ENCODE measurements around the gene MSI2. TPM values are rescaled to one million over a fixed set of nuclear protein-coding genes. Genes with fewer than 3 reads are reported as not detected.
A peak's percentile ranks its signal among the peaks of the same experiment; 100 is the strongest.

Gene MSI2
- total RNA-seq, 1 donor from 2014 or later: 21.1 TPM

GRCh38 chr17:57288773-57289121, 32.4 kb downstream of the MSI2 start:
- H3K36me3 ChIP-seq (ENCODE audit: control insufficient read depth, insufficient read depth, low read length): peaks cover 1% of the 10 kb centered on the region
- DNase-seq (ENCODE audit: low read depth) (no peak), FAIRE-seq (no peak)
- H3K4me3 ChIP-seq (ENCODE audit: low read depth, low read length): no peak overlapping the region
- no peak for TF ChIP-seq CTCF (IDR thresholded peaks at IDR 0.05; ENCODE audit: insufficient read depth, low read length, severe bottlenecking)
- no peaks in the 10 kb centered on the region for H3K27me3 ChIP-seq (ENCODE audit: control insufficient read depth, insufficient read depth, low read length)

GRCh38 chr17:57289130-57289529, 32.8 kb downstream of the MSI2 start:
- TF ChIP-seq CTCF (IDR thresholded peaks at IDR 0.05; ENCODE audit: insufficient read depth, low read length, severe bottlenecking): no peak
- Histone ChIP-seq H3K27me3 (ENCODE audit: control insufficient read depth, insufficient read depth, low read length) (no peaks in the 10 kb centered on the region), H3K4me3 (ENCODE audit: low read depth, low read length) (no peak overlapping the region), H3K36me3 (ENCODE audit: control insufficient read depth, insufficient read depth, low read length) (peaks cover 1% of the 10 kb centered on the region)
- DNase-seq (ENCODE audit: low read depth) (no peak), FAIRE-seq (no peak)

GRCh38 chr17:57289613-57290012, 33.3 kb downstream of the MSI2 start:
- Histone ChIP-seq H3K36me3 (ENCODE audit: control insufficient read depth, insufficient read depth, low read length) (peaks cover 1% of the 10 kb centered on the region), H3K27me3 (ENCODE audit: control insufficient read depth, insufficient read depth, low read length) (no peaks in the 10 kb centered on the region), H3K4me3 (ENCODE audit: low read depth, low read length) (no peak overlapping the region)
- no peak for TF ChIP-seq CTCF (IDR thresholded peaks at IDR 0.05; ENCODE audit: insufficient read depth, low read length, severe bottlenecking)
- DNase-seq (ENCODE audit: low read depth): no peak
- FAIRE-seq: peak; percentile 60

GRCh38 chr17:57290981-57291380, 34.7 kb downstream of the MSI2 start:
- no peaks in the 10 kb centered on the region for H3K27me3 ChIP-seq (ENCODE audit: control insufficient read depth, insufficient read depth, low read length)
- TF ChIP-seq CTCF (IDR thresholded peaks at IDR 0.05; ENCODE audit: insufficient read depth, low read length, severe bottlenecking): no peak
- H3K36me3 ChIP-seq (ENCODE audit: control insufficient read depth, insufficient read depth, low read length): peaks cover 1% of the 10 kb centered on the region
- no peak overlapping the region for H3K4me3 ChIP-seq (ENCODE audit: low read depth, low read length)
- DNase-seq (ENCODE audit: low read depth) (no peak), FAIRE-seq (no peak)

GRCh38 chr17:57292091-57292490, 35.8 kb downstream of the MSI2 start:
- FAIRE-seq: no peak
- peaks cover 1% of the 10 kb centered on the region for H3K36me3 ChIP-seq (ENCODE audit: control insufficient read depth, insufficient read depth, low read length)
- no peaks in the 10 kb centered on the region for H3K27me3 ChIP-seq (ENCODE audit: control insufficient read depth, insufficient read depth, low read length)
- no peak overlapping the region for H3K4me3 ChIP-seq (ENCODE audit: low read depth, low read length)
- DNase-seq (ENCODE audit: low read depth): no peak
- no peak for TF ChIP-seq CTCF (IDR thresholded peaks at IDR 0.05; ENCODE audit: insufficient read depth, low read length, severe bottlenecking)

GRCh38 chr17:57293077-57293476, 36.8 kb downstream of the MSI2 start:
- Histone ChIP-seq H3K36me3 (ENCODE audit: control insufficient read depth, insufficient read depth, low read length) (no peaks in the 10 kb centered on the region), H3K4me3 (ENCODE audit: low read depth, low read length) (no peak overlapping the region), H3K27me3 (ENCODE audit: control insufficient read depth, insufficient read depth, low read length) (no peaks in the 10 kb centered on the region)
- no peak for TF ChIP-seq CTCF (IDR thresholded peaks at IDR 0.05; ENCODE audit: insufficient read depth, low read length, severe bottlenecking)
- DNase-seq (ENCODE audit: low read depth) (peak; percentile 94), FAIRE-seq (no peak)

Data from bronchial epithelial cell (primary cell).